Medulla oblongata (tissue), 1 donor: ENCODE results near the gene RNF225.
"Not testable (repeated sequence)": the region's sequence is repeated elsewhere in the genome, so short reads cannot be mapped to it uniquely, and the experiment has no call there.

Experiments
- DNase-seq: peaks from one replicate; pipeline ENCODE4 v3.0.0-alpha.2; 2015; ENCODE audit errors: extremely low spot score

RNF225 gene

GRCh38 chr19:58362272-58362994 is 33.0 kb upstream of the RNF225 start, which contains the start of gene ZNF497:
ZNF497 (minus strand) TSS chr19:58362751; CDS start chr19:58357635, 5,116 bp downstream.
- DNase-seq: peak; percentile 97

- DNase-seq: no peak
Measured at GRCh38 chr19:58364146-58364545, 31.3 kb upstream of the RNF225 start.

- DNase-seq: no peak
Measured at GRCh38 chr19:58366585-58367430, 28.6 kb upstream of the RNF225 start.

GRCh38 chr19:58367698-58368454 is 27.6 kb upstream of the RNF225 start:
- DNase-seq: no peak

GRCh38 chr19:58368561-58369360 is 26.7 kb upstream of the RNF225 start:
- DNase-seq: no peak

- peak; percentile 50 for DNase-seq
Measured at GRCh38 chr19:58372311-58373133, 22.9 kb upstream of the RNF225 start.

- DNase-seq: no peak
Measured at GRCh38 chr19:58374200-58374599, 21.3 kb upstream of the RNF225 start.

GRCh38 chr19:58376724-58377123 is 18.7 kb upstream of the RNF225 start:
- not testable (repeated sequence) for DNase-seq

GRCh38 chr19:58379246-58379645 is 16.2 kb upstream of the RNF225 start:
- DNase-seq: no peak

GRCh38 chr19:58380037-58380661 is 15.3 kb upstream of the RNF225 start:
- peak; percentile 27 for DNase-seq

- peak; percentile 100 for DNase-seq
Measured at GRCh38 chr19:58380662-58381459, 14.6 kb upstream of the RNF225 start, which contains the start of gene ZNF837. ZNF837 (minus strand) TSS chr19:58381030; CDS start chr19:58369332, 11,698 bp downstream.

GRCh38 chr19:58381460-58382212 is 13.8 kb upstream of the RNF225 start:
- no peak for DNase-seq

GRCh38 chr19:58382997-58383603 is 12.4 kb upstream of the RNF225 start:
- no peak for DNase-seq

GRCh38 chr19:58385313-58385890 is 10.1 kb upstream of the RNF225 start:
- DNase-seq: no peak

- DNase-seq: no peak
Measured at GRCh38 chr19:58385891-58386575, 9.4 kb upstream of the RNF225 start.

GRCh38 chr19:58386576-58387337 is 8.7 kb upstream of the RNF225 start, which contains the start of gene RPS5:
RPS5 (plus strand) TSS chr19:58387269; CDS start chr19:58388138, 869 bp downstream.
- peak; percentile 99 for DNase-seq
